Frontal cortex (tissue), 4 donors: ENCODE data around the gene BTN1A1. TPM values are rescaled to one million over a fixed set of nuclear protein-coding genes. Genes with fewer than 3 reads are reported as not detected.

Source experiments
- DNase-seq, 2 donors: peaks; one replicate each; pipeline ENCODE4 v3.0.0; 2012; ENCODE audit warnings: low spot score in 2 of 2
- FAIRE-seq: peaks from 2 replicates; lab custom pipeline; 2012; peaks lifted over from hg19 to GRCh38; lab: Jason Lieb, UNC
- total RNA-seq: library from RNA; depleted of rRNA; stranded (reverse); fragments of >200 nt; gene quantifications from one replicate; pipeline ENCODE4 v1.2.3, GENCODE V29; 2014
- donor health status: control.
- donor health status: control.
- donor health status: control.

The BTN1A1 gene
- total RNA-seq, 1 donor from 2014 or later, result not detected

DNA sequence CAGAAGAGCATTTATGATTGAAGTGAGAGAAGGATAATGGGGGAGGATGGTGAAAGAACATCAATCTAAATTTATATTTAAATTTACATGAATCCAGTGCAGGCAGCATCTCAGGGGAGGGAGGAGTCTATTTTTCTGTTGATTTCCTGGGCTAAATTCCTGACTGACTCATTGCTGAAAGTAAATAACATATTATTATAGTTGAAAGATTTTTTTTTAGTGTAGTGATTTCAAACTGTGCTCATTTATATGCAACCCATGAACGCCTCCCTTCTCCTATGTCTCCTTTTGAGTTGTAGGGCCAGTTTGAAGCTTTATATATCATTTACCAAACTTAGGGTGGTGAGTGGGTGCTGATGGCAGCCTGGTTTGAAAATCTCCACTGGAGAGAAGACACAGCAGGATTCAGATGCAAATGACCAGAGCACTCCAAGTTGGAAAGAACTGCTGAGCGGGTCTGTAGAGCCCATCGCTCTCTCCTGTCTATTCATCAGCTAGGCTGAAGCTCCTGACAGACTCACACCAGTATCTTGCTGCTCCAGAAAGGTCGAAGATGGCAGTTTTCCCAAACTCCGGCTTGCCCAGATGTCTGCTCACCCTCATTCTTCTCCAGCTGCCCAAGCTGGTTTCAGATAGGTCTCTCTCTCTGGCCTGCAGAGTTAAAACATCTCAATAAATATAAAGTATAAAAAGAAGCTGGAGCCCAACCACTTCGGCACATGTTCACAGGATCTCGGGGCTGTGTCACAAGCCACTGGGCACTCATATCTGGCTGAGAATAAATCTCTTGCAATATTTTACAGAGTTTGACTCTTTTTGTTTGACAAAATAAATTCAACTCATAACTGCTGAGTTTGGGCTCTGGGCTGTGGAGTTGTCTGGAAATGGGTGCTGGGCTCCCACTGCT lies 24.0 kb upstream of the BTN1A1 start:
- FAIRE-seq (no peak), DNase-seq (no peak)

DNA sequence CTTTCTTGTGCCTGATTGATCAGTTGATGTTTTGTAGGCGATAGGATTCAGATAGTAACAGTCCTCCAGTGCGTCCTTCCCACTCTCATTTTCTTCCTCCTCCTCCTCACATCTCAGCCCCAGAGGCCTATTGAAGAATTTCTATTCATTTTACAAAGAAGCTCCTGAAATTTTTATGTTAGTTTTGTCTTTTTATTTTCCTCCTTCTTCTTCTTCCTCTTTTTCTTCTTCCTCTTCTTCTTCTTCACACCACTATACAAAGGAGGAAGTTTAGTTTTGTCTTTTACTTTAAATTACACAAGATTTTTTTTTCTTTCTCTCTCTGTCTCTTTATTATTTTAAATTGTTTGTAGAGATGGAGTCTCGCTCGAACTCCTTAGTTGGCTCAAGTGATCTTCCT lies 23.2 kb upstream of the BTN1A1 start:
- DNase-seq, result no peak
- no peak for FAIRE-seq

DNA sequence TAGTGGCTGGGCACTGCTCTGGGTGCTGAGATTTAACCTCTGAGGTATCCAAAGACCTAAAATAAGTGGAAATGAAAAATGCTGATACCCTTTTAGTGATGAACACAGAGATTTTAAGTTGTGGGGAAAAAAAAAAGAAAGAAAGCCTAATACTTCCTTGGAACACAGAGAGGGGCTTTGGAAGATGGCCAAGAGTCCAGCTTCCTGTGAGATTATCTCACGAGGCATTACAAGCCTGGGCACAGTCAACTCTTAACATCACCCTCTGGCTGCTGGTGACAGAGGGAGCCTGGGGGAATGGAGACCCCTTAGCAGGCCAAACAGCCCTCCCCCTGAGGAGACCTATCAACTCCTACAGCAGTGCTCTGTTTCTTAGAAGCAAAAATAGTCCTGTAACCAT lies 22.7 kb upstream of the BTN1A1 start:
- no peak for DNase-seq
- FAIRE-seq, result no peak

DNA sequence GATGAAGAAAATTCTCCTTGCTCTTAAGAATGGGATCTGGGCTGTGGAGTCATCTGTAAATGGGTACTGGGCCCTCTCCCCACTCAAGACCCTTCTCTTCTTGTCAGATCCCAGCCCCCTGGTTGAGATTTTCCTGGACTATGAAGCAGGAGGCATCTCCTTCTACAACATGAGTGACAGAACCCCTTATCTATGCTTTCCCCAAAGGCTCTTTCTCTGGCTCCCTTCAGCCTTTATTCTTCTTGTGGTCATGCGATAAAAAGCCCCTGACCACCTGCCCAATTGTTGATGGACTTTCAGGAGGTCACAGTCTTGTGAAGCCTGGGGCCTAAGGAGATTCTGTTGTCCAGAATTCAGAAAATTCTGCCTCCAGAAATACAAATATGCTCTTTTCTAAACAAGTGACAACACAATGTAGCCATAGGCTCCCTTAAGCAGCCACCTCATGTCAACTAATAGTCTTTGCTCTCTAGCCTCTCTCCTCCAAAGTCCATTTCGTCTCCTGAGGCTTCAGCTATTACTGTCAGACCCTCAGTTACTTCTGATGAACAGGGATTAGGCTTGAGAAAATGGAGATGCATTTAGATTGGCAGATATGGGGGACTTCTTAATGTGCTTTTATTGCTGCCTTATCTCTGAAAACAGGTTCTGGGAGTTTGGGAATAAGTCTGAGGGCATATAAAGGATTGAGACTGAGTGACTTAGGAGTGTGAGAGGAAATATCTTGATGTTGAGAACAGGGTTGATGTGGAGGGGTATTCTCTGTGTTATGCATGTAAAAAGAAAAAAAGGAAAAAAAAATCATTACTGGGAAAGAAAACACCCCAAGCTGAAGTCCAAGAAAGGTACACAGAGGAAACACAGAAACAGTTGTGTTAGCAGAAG lies 21.8 kb upstream of the BTN1A1 start:
- FAIRE-seq, result no peak

DNA sequence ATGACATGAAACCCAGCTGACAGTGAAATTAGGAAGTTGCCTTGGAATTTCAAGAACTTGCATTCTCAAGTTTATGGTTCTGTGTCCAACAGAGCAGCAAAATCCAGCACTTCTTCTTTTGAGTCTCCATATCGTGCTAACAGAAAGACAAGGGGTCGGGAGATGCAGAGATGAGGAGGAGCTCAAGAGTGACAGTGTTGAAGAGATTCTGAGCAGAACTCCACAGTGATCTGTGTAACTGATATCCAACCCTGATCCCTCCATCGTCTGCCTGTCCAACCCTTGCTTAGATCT lies 21.2 kb upstream of the BTN1A1 start:
- DNase-seq (no peak), FAIRE-seq (no peak)

More for the DNA sequence above, 21.8 kb upstream of the BTN1A1 start:
- no peak for DNase-seq

DNA sequence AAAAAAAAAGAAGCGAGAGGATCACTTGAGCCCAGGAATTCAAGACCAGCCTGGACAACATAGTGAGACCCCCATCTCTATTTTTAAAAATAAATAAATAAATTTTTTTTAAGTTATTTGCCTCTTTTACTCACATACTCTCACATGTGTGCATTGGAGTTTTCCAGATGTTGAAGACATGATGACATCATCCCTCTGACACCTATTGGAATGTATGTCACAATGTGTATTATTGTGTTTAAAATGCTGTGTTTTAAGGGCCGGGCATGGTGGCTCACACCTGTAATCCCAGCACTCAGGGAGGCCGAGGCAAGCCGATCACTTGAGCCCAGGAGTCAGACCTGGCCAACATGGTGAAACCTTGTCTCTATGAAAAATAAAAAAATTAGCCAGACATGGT lies 17.8 kb upstream of the BTN1A1 start:
- FAIRE-seq, result no peak
- DNase-seq, result no peak

DNA sequence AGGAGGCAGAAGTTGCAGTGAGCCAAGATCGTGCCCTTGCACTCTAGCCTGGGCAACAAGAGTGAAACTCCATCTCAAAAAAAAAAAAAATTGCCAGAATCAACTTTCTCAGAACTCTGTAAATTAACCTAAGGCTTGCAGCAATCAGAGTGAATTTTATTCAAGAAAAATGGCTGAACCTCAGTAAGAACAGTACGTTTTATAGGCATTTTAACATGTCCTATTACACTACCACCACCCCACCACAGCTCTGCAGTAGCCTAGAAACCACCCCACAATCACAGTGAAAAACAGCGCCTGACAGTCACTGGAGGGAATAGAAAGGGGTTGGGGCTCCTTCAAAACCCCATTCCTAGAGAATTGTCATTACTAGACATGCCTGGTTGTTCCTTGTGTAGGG lies 16.4 kb upstream of the BTN1A1 start:
- FAIRE-seq (no peak), DNase-seq (no peak)

DNA sequence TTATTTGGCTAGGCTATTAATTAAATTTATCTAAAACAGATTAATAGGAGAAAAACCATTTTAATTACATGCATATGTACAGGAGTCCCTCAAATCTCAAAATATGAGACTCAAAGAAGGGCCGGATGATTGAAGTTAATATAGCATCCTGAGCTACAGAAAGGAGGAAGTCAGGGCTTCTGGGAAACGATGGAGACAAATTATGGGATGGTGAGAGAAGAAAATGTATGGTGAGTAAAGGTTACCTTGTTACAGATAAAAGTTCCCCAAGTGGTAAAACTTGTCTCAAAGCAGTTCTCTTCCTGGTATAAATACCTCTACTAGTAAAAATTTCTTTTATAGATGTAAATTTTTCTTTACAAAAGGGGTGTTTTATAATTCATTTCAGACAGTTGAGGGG lies 15.9 kb upstream of the BTN1A1 start:
- no peak for DNase-seq
- no peak for FAIRE-seq

DNA sequence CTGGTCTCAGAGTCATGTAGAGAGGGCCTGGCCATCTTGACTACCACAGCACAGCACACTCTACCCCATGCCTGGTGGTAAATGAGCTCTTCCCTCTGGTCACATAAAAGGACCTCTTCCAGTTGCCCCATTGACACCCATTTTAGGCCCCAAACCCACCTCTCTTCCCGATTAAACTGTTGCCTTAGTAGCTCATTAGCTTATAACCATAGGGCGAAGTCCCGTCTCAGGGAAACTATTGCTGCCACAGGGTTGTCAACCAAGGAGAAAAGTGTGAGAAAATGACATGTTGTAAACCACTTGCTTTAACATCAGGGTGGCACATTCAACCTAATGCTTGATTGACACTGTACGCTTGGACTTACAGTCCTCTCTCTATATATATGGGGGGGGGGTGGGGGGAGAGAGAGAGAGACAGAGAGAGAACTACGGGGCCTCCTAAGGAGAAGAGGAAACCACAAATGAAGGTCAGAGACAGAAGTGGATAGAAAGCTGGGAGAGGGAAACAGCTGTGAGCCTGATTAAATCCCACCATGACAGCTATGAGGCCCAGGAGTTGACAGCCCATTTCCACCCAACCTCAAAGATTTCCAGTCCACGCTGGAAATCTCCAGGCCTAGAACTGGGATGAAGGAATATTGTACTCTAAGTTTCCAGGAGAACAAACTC lies 14.9 kb upstream of the BTN1A1 start:
- FAIRE-seq (no peak), DNase-seq (no peak)

DNA sequence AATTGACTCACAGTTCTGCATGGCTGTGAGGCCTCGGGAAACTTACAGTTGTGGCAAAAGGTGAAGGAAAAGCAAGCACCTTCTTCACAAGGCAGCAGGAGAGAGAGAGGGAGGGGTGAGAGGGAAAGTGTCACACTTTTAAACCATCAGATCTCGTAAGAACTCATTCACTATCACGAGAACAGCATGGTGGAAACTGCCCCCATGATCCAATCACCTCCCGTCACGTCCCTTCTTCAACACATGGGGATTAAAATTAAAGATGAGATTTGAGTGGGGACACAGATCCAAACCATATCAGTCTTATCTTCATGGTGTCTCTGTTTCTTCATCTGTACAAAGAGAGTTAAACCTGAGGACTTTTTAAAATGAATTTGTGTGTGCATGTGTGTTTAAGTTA lies 13.7 kb upstream of the BTN1A1 start:
- no peak for FAIRE-seq

DNA sequence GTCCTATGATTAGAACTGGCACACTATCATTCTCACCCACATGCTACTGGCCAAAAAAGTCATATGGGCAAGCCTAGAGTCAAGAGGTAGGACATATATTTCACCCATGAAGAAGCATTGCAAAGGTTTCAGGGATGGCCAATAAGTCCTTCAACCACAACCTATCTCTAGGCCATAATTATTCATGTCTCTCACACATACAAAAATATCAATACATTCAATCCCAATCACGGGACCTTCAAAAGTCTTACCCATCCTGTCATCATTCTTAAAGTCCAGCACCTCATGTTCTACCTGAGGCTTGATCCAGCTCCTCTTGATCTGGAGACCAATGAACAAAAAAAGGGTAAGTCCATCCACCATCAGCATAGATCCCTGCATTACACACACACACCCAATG lies 12.6 kb upstream of the BTN1A1 start:
- DNase-seq (no peak), FAIRE-seq (no peak)

More for the DNA sequence above, 13.7 kb upstream of the BTN1A1 start:
- no peak for DNase-seq

DNA sequence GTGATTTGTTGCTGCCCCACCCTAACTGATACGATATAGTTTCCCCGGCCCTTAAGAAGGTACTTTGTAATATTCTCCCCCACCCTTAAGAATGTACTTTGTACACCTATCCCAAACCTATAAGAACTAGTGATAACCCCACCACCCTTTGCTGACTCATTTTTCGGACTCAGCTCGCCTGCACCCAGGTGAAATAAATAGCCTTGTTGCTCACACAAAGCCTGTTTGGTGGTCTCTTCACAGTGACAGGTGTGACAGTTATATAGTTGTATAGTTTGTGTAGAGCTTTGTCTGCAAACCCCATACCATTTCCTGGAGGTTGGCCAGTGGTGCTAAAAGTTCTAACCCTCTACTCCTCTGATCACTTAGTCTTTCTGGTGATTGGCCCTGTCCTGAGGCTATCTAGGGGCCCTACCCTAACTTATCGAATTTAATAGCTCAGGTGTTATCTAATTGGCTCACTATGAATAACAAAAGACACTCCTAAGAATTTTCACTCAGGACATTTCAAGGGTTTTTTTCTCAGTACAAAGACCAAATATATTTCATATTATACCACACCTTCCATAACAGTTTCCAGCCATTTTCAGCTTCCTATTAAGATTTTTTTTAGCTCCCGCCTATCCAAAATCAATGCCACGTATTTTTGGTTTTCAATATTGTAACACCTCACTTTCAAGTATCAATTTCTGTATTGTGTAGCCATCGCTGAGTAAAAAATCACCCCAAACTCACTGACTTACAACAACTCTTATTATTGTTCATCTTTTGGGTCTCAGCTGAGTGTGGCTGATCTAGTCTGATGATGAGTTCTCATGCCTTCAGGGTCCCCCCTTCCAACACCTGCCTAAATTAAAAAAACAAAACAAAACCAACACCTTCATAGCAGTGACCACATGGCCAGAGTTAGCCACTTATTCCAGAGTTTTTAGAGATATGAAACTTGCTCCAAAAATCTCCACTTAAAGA lies 9.8 kb upstream of the BTN1A1 start:
- FAIRE-seq (no peak), DNase-seq (no peak)

DNA sequence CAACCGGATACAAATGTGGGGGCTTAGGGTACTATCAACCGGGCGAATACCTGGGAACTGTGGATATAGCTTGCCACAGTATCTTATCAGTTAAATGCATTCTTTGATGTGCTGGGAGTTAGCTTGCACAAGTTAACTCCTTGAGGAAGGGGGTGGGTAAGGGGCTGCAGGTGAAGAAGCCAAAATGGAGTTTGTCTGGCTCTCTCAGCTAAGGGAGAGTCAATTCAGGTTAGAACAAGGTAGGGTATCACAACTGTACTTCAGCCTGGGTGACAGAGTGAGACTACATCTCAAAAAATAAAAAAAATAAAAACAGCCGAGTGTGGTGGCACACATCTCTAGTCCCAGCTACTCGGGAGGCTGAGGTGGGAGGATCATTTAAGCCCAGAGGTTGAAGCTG lies 8.5 kb upstream of the BTN1A1 start:
- FAIRE-seq (no peak), DNase-seq (no peak)

DNA sequence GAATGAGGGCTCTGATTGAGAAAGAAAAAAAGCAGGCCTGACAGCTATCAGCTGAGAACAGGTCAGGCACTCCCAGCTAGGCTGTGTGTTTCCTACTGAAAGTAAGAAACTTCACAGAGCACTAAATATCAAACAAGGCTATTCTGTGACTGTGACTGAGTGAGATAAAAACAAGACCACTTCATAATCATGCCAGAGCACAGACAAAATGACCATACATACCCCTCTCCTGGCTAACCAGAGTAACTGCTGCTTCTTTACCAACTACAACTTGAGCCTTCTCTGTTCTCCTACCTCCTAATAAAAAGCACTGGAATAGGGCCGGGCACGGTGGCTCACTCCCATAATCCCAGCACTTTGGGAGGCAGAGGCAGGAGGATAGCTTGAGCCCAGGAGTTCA lies 6.8 kb upstream of the BTN1A1 start:
- DNase-seq (no peak), FAIRE-seq (no peak)

DNA sequence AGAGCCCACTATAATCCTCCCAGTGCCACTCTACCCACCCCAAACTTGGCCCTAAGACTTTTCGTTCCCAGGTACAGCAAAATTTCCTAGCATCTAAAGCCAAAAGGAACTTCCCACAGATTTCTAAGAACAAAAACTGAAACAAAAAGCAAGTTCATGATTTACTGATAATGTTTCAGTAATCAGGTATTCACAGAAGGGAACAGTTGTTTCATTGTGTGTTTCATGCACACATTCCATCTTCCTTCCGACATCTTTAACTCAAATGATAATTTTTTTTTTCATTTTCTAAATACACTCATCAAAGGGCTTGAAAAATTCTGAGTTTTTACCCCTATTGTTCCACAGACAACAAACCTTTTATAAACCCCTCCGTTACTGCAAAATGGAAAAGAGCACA lies 6.0 kb upstream of the BTN1A1 start:
- DNase-seq, result no peak
- FAIRE-seq, result no peak

DNA sequence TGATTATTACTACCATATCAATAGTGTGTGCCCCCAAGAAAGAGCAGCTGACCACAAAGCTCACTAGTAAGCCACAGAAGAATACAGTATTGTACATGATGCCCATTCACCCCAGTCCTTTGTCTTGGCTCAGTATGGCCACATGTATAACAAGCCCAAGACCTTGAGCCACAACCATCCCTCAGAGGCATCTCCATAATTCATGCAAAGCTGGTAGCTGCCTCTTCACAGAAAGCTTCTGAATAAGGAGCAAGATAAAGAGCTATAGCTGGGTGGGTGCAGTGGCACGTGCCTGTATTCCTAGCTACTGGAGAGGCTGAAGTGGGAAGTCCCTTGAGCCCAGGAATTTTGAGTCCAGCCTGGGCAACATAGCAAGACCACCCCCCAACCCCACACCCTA lies 4.8 kb upstream of the BTN1A1 start:
- FAIRE-seq (no peak), DNase-seq (no peak)

DNA sequence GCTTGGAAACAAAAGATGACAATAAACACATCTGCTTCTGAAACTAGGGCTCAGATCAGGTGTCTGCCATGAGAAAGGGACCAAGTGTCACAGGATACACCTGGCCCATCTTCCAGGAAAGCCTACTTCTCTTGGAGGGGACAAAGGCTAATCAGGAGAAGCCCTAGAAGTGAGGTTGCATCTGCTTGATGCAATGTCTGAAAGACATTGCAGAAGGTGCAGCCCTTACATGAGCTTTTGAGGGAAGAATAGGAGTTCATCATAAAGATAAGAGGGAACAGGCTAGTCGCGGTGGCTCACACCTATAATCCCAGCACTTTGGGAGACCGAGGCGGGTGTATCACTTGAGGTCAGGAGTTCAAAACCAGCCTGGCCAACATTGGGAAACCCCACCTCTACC lies 2.5 kb upstream of the BTN1A1 start:
- DNase-seq (no peak), FAIRE-seq (no peak)

DNA sequence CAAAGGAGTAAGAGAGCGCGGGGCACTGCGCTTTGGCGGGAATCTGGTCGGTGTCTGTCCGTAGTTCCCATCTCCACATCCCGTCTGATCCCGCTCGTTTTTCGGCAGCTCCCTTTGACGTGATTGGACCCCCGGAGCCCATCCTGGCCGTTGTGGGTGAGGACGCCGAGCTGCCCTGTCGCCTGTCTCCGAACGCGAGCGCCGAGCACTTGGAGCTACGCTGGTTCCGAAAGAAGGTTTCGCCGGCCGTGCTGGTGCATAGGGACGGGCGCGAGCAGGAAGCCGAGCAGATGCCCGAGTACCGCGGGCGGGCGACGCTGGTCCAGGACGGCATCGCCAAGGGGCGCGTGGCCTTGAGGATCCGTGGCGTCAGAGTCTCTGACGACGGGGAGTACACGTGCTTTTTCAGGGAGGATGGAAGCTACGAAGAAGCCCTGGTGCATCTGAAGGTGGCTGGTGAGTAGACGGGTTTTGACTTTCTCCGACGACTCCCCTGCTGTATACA lies 1.4 kb downstream of the BTN1A1 start:
- DNase-seq, result peak in 1 of 2 donors; percentile 28
- FAIRE-seq, result no peak

DNA sequence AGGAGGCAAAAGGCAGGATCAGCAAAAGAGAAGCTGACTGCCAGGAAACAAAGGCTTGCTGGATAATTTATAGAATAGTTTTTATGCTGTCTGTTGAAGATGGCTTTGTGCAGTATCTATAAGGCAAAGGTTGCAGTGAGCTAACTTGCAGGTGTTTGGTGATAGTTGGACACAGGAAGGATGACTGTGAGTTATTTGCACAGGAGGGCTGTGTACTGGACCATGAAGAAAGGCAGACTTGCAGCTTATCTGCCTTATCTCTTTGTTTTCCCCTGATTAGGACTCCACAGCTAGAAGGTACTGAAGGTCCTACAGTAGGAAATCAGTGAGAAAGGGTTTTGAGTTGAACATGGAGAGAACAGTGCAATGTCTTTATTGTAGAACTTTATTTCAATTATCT lies 2.1 kb downstream of the BTN1A1 start:
- DNase-seq (no peak), FAIRE-seq (no peak)
